K562 (cell line): ENCODE measurements around the gene ARHGEF16. TPM values are rescaled to one million over a fixed set of nuclear protein-coding genes. Genes with fewer than 3 reads are reported as not detected.

ENCODE experiments used
- ATAC-seq: fragments of 200-7000 bp; cut with Tn5 transposase; 3 replicates; pipeline ENCODE4 v1.9.1; 2020; ENCODE audit warnings: moderate library complexity
- BruUV-seq: library from RNA; stranded (reverse); fragments of 400-500 nt; replicated peaks from 2 replicates; lab custom pipeline; 2021; lab: Mats Ljungman, UMichigan
- CTCF ChIA-PET: fragments of 300-600 bp; formaldehyde crosslinking; extraction: SDS; loops from one replicate; lab custom pipeline; 2021; ENCODE audit warnings: low intra/inter-chr PET ratio; lab: Yijun Ruan, JAX
- POLR2A ChIA-PET: fragments of 300-600, 350-650 bp; sonication (Branson Sonifier 250); formaldehyde crosslinking; extraction: SDS; loops from one replicate; lab custom pipeline; 2021; ENCODE audit warnings: antibody characterized with exemption, inconsistent platforms; lab: Yijun Ruan, JAX
- DNase-seq, 4 experiments: peaks; one replicate each; pipeline versions ENCODE4 v3.0.0 to v3.0.0-alpha.2; 2011 to 2018; ENCODE audit warnings: low spot score in 3 of 4, mixed read lengths in 3 of 4; ENCODE audit errors: extremely low read depth in 1 of 4
- FAIRE-seq: peaks from 2 replicates; lab custom pipeline; 2011; peaks lifted over from hg19 to GRCh38; lab: Jason Lieb, UNC
- H2AFZ ChIP-seq: 2 replicates; pipeline ENCODE4 v1.6.0; 2011; ENCODE audit warnings: low read depth, low read length, control low read depth, inconsistent platforms
- H3K27ac ChIP-seq: fragments of 200-600 bp; 3 replicates; pipeline ENCODE4 v1.8.0; 2011; ENCODE audit warnings: low read depth, mild to moderate bottlenecking, control low read depth, inconsistent platforms, low read length, moderate library complexity, mixed read lengths; ENCODE audit errors: extremely low read depth
- H3K27me3 ChIP-seq, 2 experiments: fragments of 300-600 bp in 1 of 2; 2 replicates in 1 of 2; 3 replicates in 1 of 2; pipeline versions ENCODE4 v1.6.0 to v1.8.0; 2011; ENCODE audit warnings: inconsistent platforms in 2 of 2, low read length in 2 of 2, mild to moderate bottlenecking in 1 of 2, mixed read lengths in 1 of 2, moderate library complexity in 1 of 2; ENCODE audit not compliant: control insufficient read depth in 2 of 2, insufficient read depth in 2 of 2
- H3K36me3 ChIP-seq: fragments of 300-600 bp; 3 replicates; pipeline ENCODE4 v1.8.0; 2011; ENCODE audit warnings: mild to moderate bottlenecking, low read length, inconsistent platforms; ENCODE audit not compliant: control insufficient read depth, insufficient read depth
- H3K4me1 ChIP-seq, 2 experiments: fragments of 200-600 bp in 1 of 2; replicated peaks in 1 of 2; 2 replicates in 1 of 2; 3 replicates in 1 of 2; pipeline versions ENCODE4 v1.5.1 to v1.8.0; 2011; ENCODE audit warnings: inconsistent platforms in 2 of 2, low read length in 2 of 2, mild to moderate bottlenecking in 1 of 2, mixed read lengths in 1 of 2, moderate library complexity in 1 of 2; ENCODE audit not compliant: control insufficient read depth in 2 of 2, insufficient read depth in 2 of 2
- H3K4me2 ChIP-seq: 2 replicates; pipeline ENCODE4 v1.6.1; 2011; ENCODE audit warnings: low read length, control low read depth, inconsistent platforms, mixed read lengths; ENCODE audit not compliant: insufficient read depth
- H3K4me3 ChIP-seq: fragments of 200-600 bp; sonication (generic), shearing (Covaris generic); 2 replicates; pipeline ENCODE4 v1.5.1; 2016; ENCODE audit warnings: control low read depth, inconsistent platforms
- H3K79me2 ChIP-seq: fragments of 200-600 bp; 3 replicates; pipeline ENCODE4 v1.8.0; 2011; ENCODE audit warnings: low read length, inconsistent platforms; ENCODE audit not compliant: control insufficient read depth, insufficient read depth
- H3K9ac ChIP-seq, 2 experiments: 2 replicates each; pipeline versions ENCODE4 v1.6.0 to v1.6.1; 2011; ENCODE audit warnings: low read depth in 2 of 2, low read length in 2 of 2, control low read depth in 1 of 2, inconsistent platforms in 1 of 2, mild to moderate bottlenecking in 1 of 2, mixed read lengths in 1 of 2; ENCODE audit not compliant: insufficient read depth in 1 of 2
- H3K9me1 ChIP-seq: one replicate; pipeline ENCODE4 v1.6.0; 2011; ENCODE audit warnings: inconsistent platforms, mild to moderate bottlenecking, low read length, moderate library complexity; ENCODE audit not compliant: control insufficient read depth, insufficient read depth
- H3K9me3 ChIP-seq: replicated peaks from 2 replicates; pipeline ENCODE4 v1.5.1; 2011; ENCODE audit warnings: low read depth, low read length, inconsistent platforms; ENCODE audit not compliant: control insufficient read depth, insufficient read depth
- H4K20me1 ChIP-seq: replicated peaks from 2 replicates; pipeline ENCODE4 v1.6.1; 2011; ENCODE audit warnings: low read length, inconsistent platforms, mixed read lengths; ENCODE audit not compliant: control insufficient read depth, insufficient read depth
- PTRF ChIP-seq: fragments of 450-650 bp; IDR thresholded peaks from 2 replicates; pipeline ENCODE4 v1.6.1; 2016; ENCODE audit warnings: mild to moderate bottlenecking, missing genetic modification characterization, missing compliant biosample characterization
- WGBS: fragments of 100-300 bp; shearing (Covaris generic); methylation state at CpG from one replicate; pipeline ENCODE4 v1.1.6; 2016; ENCODE audit warnings: low coverage, mixed read lengths; ENCODE audit not compliant: insufficient coverage; ENCODE audit errors: missing lambda C conversion rate; 5-methylcytosine and 5-hydroxymethylcytosine counted together
- in situ Hi-C: fragments of 300-500 bp; cut with MboI; formaldehyde crosslinking; loops from 4 replicates; pipeline ENCODE4 v1.15.0; 2018; ENCODE audit warnings: inconsistent platforms, mixed read lengths
- intact Hi-C: fragments of 100-400 bp; cut with micrococcal nuclease; formaldehyde crosslinking; loops from 2 replicates; pipeline ENCODE4 v1.14.2; 2022
- polyA plus RNA-seq, 8 experiments: library from polyadenylated mRNA; depleted of rRNA in 4 of 8; stranded (reverse) in 5 of 8; unstranded in 3 of 8; fragments of >200 nt; fragmentation: Nextera tagmentation in 2 of 8; fragmentation: Illumina TruSeq in 1 of 8; extraction: Ambion mirVana in 2 of 8; extraction: Trizol in 1 of 8; gene quantifications; 2 replicates each; pipeline versions ENCODE4 v1.2.1 to v1.2.3, GENCODE V29; 2011 to 2014; ENCODE audit warnings: inconsistent platforms in 1 of 8, missing spikeins in 1 of 8
- total RNA-seq, 7 experiments: library from RNA; depleted of rRNA in 6 of 7; stranded (reverse); fragments of >200 nt in 6 of 7; fragmentation: Illumina TruSeq in 2 of 7; extraction: Trizol in 2 of 7; gene quantifications; 2 replicates each; pipeline versions ENCODE4 v1.2.1 to v1.2.3, GENCODE V29; 2011 to 2021; ENCODE audit warnings: low replicate concordance in 1 of 7
- TF ChIP-seq, protein P1 (sequence below): fragments of 450-650 bp; IDR thresholded peaks from 2 replicates; pipeline ENCODE4 v1.6.1; 2018; ENCODE audit not compliant: partially characterized antibody

ARHGEF16 gene
- total and polyA plus RNA-seq, 9 of the 15 experiments (the other 6 are each of a cell fraction or from before 2014, with no cell fraction given), result 0.15 to 1.2 (median 0.49) TPM; not detected in 2

DNA sequence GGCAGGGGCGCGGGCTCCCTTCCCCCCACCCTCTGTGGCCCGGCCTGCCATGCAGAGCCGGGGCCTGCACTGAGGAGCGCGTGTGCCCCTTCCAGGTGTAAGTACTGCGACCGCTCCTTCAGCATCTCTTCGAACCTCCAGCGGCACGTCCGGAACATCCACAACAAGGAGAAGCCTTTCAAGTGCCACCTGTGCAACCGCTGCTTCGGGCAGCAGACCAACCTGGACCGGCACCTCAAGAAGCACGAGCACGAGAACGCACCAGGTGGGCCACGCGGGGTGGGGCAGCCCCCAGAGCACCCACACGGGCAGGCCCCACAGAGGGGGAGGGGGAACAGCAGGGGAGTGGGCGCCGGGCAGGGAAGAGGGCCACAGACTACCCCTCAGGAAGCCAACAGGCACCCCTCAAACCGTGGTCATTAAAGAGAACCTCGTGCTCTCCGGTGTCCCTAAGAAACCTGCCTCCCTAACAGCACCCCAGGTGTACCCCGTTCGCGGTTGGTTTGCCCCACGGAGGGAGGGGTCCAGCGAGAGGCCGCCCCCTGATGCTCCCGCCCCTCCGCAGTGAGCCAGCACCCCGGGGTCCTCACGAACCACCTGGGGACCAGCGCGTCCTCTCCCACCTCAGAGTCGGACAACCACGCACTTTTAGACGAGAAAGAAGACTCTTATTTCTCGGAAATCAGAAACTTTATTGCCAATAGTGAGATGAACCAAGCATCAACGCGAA, 28.8 kb upstream of the ARHGEF16 start:
- Histone ChIP-seq H2AFZ (no peak overlapping the region), H3K4me3 (no peak overlapping the region), H3K36me3 (no peaks in the 10 kb centered on the region), H4K20me1 (peaks cover 7% of the 10 kb centered on the region), H3K27ac (no peak overlapping the region), H3K4me1 (peaks cover 0 to 21% of the 10 kb centered on the region in 2 experiments; a peak in 2 of 5 replicates), H3K27me3 (peaks cover 7 to 89% of the 10 kb centered on the region in 2 experiments; a peak in 4 of 5 replicates), H3K9me3 (no peaks in the 10 kb centered on the region), H3K9me1 (no peaks in the 10 kb centered on the region), H3K4me2 (no peak overlapping the region), H3K9ac (no peak overlapping the region; a peak in 1 of 4 replicates), H3K79me2 (no peaks in the 10 kb centered on the region)
- TF ChIP-seq, protein P1, sequence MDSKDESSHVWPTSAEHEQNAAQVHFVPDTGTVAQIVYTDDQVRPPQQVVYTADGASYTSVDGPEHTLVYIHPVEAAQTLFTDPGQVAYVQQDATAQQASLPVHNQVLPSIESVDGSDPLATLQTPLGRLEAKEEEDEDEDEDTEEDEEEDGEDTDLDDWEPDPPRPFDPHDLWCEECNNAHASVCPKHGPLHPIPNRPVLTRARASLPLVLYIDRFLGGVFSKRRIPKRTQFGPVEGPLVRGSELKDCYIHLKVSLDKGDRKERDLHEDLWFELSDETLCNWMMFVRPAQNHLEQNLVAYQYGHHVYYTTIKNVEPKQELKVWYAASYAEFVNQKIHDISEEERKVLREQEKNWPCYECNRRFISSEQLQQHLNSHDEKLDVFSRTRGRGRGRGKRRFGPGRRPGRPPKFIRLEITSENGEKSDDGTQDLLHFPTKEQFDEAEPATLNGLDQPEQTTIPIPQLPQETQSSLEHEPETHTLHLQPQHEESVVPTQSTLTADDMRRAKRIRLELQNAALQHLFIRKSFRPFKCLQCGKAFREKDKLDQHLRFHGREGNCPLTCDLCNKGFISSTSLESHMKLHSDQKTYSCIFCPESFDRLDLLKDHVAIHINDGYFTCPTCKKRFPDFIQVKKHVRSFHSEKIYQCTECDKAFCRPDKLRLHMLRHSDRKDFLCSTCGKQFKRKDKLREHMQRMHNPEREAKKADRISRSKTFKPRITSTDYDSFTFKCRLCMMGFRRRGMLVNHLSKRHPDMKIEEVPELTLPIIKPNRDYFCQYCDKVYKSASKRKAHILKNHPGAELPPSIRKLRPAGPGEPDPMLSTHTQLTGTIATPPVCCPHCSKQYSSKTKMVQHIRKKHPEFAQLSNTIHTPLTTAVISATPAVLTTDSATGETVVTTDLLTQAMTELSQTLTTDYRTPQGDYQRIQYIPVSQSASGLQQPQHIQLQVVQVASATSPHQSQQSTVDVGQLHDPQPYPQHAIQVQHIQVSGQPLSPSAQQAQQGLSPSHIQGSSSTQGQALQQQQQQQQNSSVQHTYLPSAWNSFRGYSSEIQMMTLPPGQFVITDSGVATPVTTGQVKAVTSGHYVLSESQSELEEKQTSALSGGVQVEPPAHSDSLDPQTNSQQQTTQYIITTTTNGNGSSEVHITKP, result peak; percentile 51
- TF ChIP-seq PTRF (tag), result no peak
- WGBS, result 7% methylated on average over 23 of the region's 44 CpGs
- no TSS peak for BruUV-seq
- POLR2A ChIA-PET, result interaction anchor here (0.6 to 0.7 kb wide), 2 partner anchors 148 to 168 kb away, joined by 3 read pairs; no protein-coding TSS in a partner anchor
- DNase-seq, result no peak
- intact Hi-C loops, result loop anchor here (2.0 to 10.0 kb wide), 2 partner anchors 413 to 1011 kb away; partner anchors contain the start of gene PEX10
- CTCF ChIA-PET, result interaction anchor here (0.6 to 1.9 kb wide), 2 partner anchors 136 to 415 kb away, joined by 4 to 9 read pairs; no protein-coding TSS in a partner anchor
- in situ Hi-C loops, result loop anchor here (10.0 kb wide), 1 partner anchor 601 kb away; no protein-coding TSS in a partner anchor
- no peak for ATAC-seq
- FAIRE-seq, result no peak
